Osteoblast (primary cell): ENCODE measurements around the gene MOAP1. TPM values are rescaled to one million over a fixed set of nuclear protein-coding genes. Genes with fewer than 3 reads are reported as not detected.
A peak's percentile ranks its signal among the peaks of the same experiment; 100 is the strongest.

ENCODE experiments used
- DNase-seq: peaks from one replicate; pipeline ENCODE4 v3.0.0; 2011; ENCODE audit warnings: low spot score, mixed read lengths; ENCODE audit not compliant: insufficient read length; ENCODE audit errors: missing footprints
- H2AFZ ChIP-seq: 2 replicates; pipeline ENCODE4 v1.6.0; 2011; ENCODE audit warnings: mild to moderate bottlenecking, low read length
- H3K27ac ChIP-seq: 2 replicates; pipeline ENCODE4 v1.5.1; 2011; ENCODE audit warnings: mild to moderate bottlenecking, low read depth, low read length, moderate library complexity
- H3K27me3 ChIP-seq: 2 replicates; pipeline ENCODE4 v1.6.0; 2012; ENCODE audit warnings: mild to moderate bottlenecking, control low read depth, inconsistent platforms, low read length, moderate library complexity; ENCODE audit not compliant: insufficient read depth
- H3K36me3 ChIP-seq: 2 replicates; pipeline ENCODE4 v1.5.1; 2011; ENCODE audit warnings: mild to moderate bottlenecking, low read length, control low read depth, moderate library complexity; ENCODE audit not compliant: insufficient read depth
- H3K4me1 ChIP-seq: 2 replicates; pipeline ENCODE4 v1.5.1; 2011; ENCODE audit warnings: mild to moderate bottlenecking, low read length, control low read depth, moderate library complexity; ENCODE audit not compliant: insufficient read depth
- H3K4me2 ChIP-seq: 2 replicates; pipeline ENCODE4 v1.6.0; 2011; ENCODE audit warnings: mild to moderate bottlenecking, low read length; ENCODE audit not compliant: insufficient read depth
- H3K4me3 ChIP-seq: fragments of 200-600 bp; sonication (generic); 3 replicates; pipeline ENCODE4 v1.5.1; 2012; ENCODE audit warnings: mild to moderate bottlenecking, low read length, inconsistent platforms; ENCODE audit not compliant: insufficient read depth
- H3K79me2 ChIP-seq: 2 replicates; pipeline ENCODE4 v1.6.0; 2012; ENCODE audit warnings: mild to moderate bottlenecking, low read length, control low read depth, inconsistent platforms; ENCODE audit not compliant: insufficient read depth
- H3K9me3 ChIP-seq: 2 replicates; pipeline ENCODE4 v1.5.1; 2011; ENCODE audit warnings: low read depth, low read length, control low read depth
- H4K20me1 ChIP-seq: 2 replicates; pipeline ENCODE4 v1.6.0; 2012; ENCODE audit warnings: mild to moderate bottlenecking, low read length, control low read depth; ENCODE audit not compliant: insufficient read depth
- total RNA-seq: library from RNA; depleted of rRNA; stranded (reverse); fragments of >200 nt; gene quantifications from 2 replicates; pipeline ENCODE4 v1.2.3, GENCODE V29; 2012
- TF ChIP-seq, protein P1 (sequence below): IDR thresholded peaks from 2 replicates; pipeline ENCODE4 v1.5.1; 2011; ENCODE audit warnings: mild to moderate bottlenecking, low read depth, low read length, moderate library complexity; ENCODE audit errors: extremely low read depth

The MOAP1 gene
- total RNA-seq, 1 donor = 16.6 TPM

GRCh38 chr14:93219103-93219726 is 34.5 kb upstream of the MOAP1 start:
- H3K79me2 ChIP-seq = no peaks in the 10 kb centered on the region
- DNase-seq = peak; percentile 79
- no peaks in the 10 kb centered on the region for H3K9me3 ChIP-seq
- no peaks in the 10 kb centered on the region for H3K4me1 ChIP-seq
- H3K36me3 ChIP-seq = peaks cover 44% of the 10 kb centered on the region
- no peak overlapping the region for H3K4me3 ChIP-seq
- TF ChIP-seq, protein P1, sequence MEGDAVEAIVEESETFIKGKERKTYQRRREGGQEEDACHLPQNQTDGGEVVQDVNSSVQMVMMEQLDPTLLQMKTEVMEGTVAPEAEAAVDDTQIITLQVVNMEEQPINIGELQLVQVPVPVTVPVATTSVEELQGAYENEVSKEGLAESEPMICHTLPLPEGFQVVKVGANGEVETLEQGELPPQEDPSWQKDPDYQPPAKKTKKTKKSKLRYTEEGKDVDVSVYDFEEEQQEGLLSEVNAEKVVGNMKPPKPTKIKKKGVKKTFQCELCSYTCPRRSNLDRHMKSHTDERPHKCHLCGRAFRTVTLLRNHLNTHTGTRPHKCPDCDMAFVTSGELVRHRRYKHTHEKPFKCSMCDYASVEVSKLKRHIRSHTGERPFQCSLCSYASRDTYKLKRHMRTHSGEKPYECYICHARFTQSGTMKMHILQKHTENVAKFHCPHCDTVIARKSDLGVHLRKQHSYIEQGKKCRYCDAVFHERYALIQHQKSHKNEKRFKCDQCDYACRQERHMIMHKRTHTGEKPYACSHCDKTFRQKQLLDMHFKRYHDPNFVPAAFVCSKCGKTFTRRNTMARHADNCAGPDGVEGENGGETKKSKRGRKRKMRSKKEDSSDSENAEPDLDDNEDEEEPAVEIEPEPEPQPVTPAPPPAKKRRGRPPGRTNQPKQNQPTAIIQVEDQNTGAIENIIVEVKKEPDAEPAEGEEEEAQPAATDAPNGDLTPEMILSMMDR = peak; percentile 60
- H3K4me2 ChIP-seq = no peak overlapping the region
- no peaks in the 10 kb centered on the region for H4K20me1 ChIP-seq
- H3K27ac ChIP-seq = no peak overlapping the region
- no peaks in the 10 kb centered on the region for H3K27me3 ChIP-seq
- no peak overlapping the region for H2AFZ ChIP-seq

DNA sequence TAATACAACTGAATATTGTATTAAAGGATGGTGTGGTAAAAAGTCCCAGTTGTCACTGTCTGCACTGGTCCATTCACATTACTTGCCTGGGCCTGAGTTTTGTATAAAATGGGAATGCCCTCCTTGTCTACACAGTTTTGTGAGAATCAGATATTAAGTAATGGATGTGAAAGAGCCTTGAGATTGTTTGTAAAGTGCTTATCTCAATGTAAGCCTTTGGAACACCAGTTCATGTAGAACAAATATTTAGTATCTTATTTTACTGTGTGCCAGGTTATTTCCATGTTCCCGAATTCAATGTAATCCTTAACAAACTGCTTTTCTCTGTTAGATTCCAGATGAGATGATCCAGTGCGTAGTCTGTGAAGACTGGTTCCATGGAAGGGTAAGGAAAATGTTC is 29.9 kb upstream of the MOAP1 start:
- Histone ChIP-seq H3K79me2 (peaks cover 5% of the 10 kb centered on the region), H4K20me1 (no peaks in the 10 kb centered on the region), H3K36me3 (peaks cover 39% of the 10 kb centered on the region), H3K4me3 (no peak overlapping the region), H2AFZ (no peak overlapping the region), H3K27ac (no peak overlapping the region), H3K4me2 (no peak overlapping the region), H3K9me3 (no peaks in the 10 kb centered on the region), H3K27me3 (no peaks in the 10 kb centered on the region), H3K4me1 (no peaks in the 10 kb centered on the region)
- TF ChIP-seq, protein P1 = no peak
- no peak for DNase-seq

DNA sequence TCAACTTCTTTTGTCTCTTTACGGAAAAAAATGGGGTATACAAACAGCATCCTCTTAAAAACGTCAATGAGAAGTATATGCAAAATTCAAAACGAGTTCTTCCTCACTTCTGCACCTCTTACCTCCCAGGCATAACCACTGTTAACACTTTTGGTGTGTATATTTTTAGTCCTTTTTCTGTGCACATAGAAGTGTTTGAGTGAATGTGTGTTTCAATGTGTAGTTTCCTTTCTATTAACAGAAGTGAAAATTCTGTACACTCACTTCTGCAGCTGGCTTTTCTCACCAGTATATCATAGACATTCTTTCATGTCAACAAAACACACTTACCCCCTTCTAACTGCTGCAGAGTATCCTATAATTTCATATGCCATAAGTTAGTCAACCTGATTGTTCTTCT is 27.7 kb upstream of the MOAP1 start:
- Histone ChIP-seq H3K79me2 (peaks cover 18% of the 10 kb centered on the region), H3K4me1 (peaks cover 13% of the 10 kb centered on the region), H2AFZ (no peak overlapping the region), H3K4me2 (no peak overlapping the region), H3K27me3 (no peaks in the 10 kb centered on the region), H3K36me3 (peaks cover 35% of the 10 kb centered on the region), H3K9me3 (no peaks in the 10 kb centered on the region), H4K20me1 (no peaks in the 10 kb centered on the region), H3K4me3 (no peak overlapping the region), H3K27ac (no peak overlapping the region)
- TF ChIP-seq, protein P1 = no peak
- no peak for DNase-seq

- Histone ChIP-seq H3K27ac (peak overlapping the region; percentile 80), H3K4me3 (peak overlapping the region; percentile 99), H2AFZ (peak overlapping the region; percentile 93), H3K79me2 (peaks cover 50% of the 10 kb centered on the region), H3K9me3 (no peaks in the 10 kb centered on the region), H3K4me2 (peak overlapping the region; percentile 79), H3K27me3 (no peaks in the 10 kb centered on the region), H4K20me1 (no peaks in the 10 kb centered on the region), H3K4me1 (peaks cover 20% of the 10 kb centered on the region), H3K36me3 (peaks cover 7% of the 10 kb centered on the region)
- DNase-seq = peak; percentile 86
- TF ChIP-seq, protein P1 = peak; percentile 39
These were observed 23.0 kb upstream of the MOAP1 start for GRCh38 chr14:93207468-93208308.
